Naive thymus-derived CD4-positive, alpha-beta T cell (primary cell): ENCODE data around the gene IFNLR1. TPM values are rescaled to one million over a fixed set of nuclear protein-coding genes. Genes with fewer than 3 reads are reported as not detected.

ENCODE experiments used
- ATAC-seq: fragments of 150-1000 bp; cut with Tn5 transposase; 2 replicates; pipeline ENCODE4 v1.10.0; 2021; ENCODE audit warnings: mild to moderate bottlenecking, moderate library complexity
- CTCF ChIA-PET: fragments of 350-600 bp; sonication (Branson Sonifier 250); formaldehyde crosslinking; loops from one replicate; lab custom pipeline; 2021; ENCODE audit warnings: antibody characterized with exemption; lab: Charles Lee
- POLR2A ChIA-PET: fragments of 350-600 bp; sonication (Branson Sonifier 250); formaldehyde crosslinking; loops from one replicate; lab custom pipeline; 2021; ENCODE audit warnings: antibody characterized with exemption, inconsistent platforms; lab: Charles Lee
- DNase-seq, 9 donors: peaks; one replicate each; pipeline versions ENCODE4 v3.0.0 to v3.0.0-alpha.2; 2020 to 2022; ENCODE audit warnings: mixed read lengths in 1 of 9
- H3K27ac ChIP-seq: one replicate; pipeline ENCODE4 v1.7.0; 2013; ENCODE audit warnings: mild to moderate bottlenecking, low read depth, low read length, moderate library complexity
- H3K27me3 ChIP-seq, 2 donors: one replicate each; pipeline ENCODE4 v1.7.0; 2013; ENCODE audit warnings: low read length in 2 of 2, mild to moderate bottlenecking in 2 of 2, moderate library complexity in 2 of 2; ENCODE audit not compliant: control insufficient read depth in 2 of 2, insufficient read depth in 2 of 2
- H3K36me3 ChIP-seq, 3 experiments: 1 replicate in 2 of 3; 2 replicates in 1 of 3; pipeline ENCODE4 v1.7.0; 2013; ENCODE audit warnings: low read length in 3 of 3, mild to moderate bottlenecking in 3 of 3, moderate library complexity in 1 of 3; ENCODE audit not compliant: insufficient read depth in 3 of 3, control insufficient read depth in 2 of 3
- H3K4me1 ChIP-seq, 2 donors: one replicate each; pipeline ENCODE4 v1.7.0; 2013; ENCODE audit warnings: low read length in 2 of 2, mild to moderate bottlenecking in 2 of 2, moderate library complexity in 1 of 2; ENCODE audit not compliant: control insufficient read depth in 2 of 2, insufficient read depth in 2 of 2
- H3K4me3 ChIP-seq: 2 replicates; pipeline ENCODE4 v1.7.0; 2013; ENCODE audit warnings: mild to moderate bottlenecking, low read length
- H3K9me3 ChIP-seq, 3 experiments: 1 replicate in 2 of 3; 2 replicates in 1 of 3; pipeline ENCODE4 v1.7.0; 2013; ENCODE audit warnings: low read length in 3 of 3; ENCODE audit not compliant: control insufficient read depth in 2 of 3
- H3K27ac Mint-ChIP-seq, 9 donors: one replicate each; pipeline ENCODE4 v1.8.0; 2020 to 2022; ENCODE audit warnings: mixed read lengths in 9 of 9, mild to moderate bottlenecking in 8 of 9, moderate library complexity in 5 of 9, inconsistent platforms in 2 of 9
- H3K27me3 Mint-ChIP-seq, 5 donors: one replicate each; pipeline ENCODE4 v1.8.0; 2021 to 2022; ENCODE audit warnings: mixed read lengths in 5 of 5, mild to moderate bottlenecking in 1 of 5
- H3K36me3 Mint-ChIP-seq, 5 donors: one replicate each; pipeline ENCODE4 v1.8.0; 2020 to 2022; ENCODE audit warnings: mixed read lengths in 5 of 5, mild to moderate bottlenecking in 3 of 5, inconsistent platforms in 1 of 5
- H3K4me1 Mint-ChIP-seq, 7 donors: one replicate each; pipeline ENCODE4 v1.8.0; 2020 to 2022; ENCODE audit warnings: mixed read lengths in 7 of 7, mild to moderate bottlenecking in 3 of 7, inconsistent platforms in 1 of 7
- H3K4me3 Mint-ChIP-seq, 10 donors: one replicate each; pipeline ENCODE4 v1.8.0; 2020 to 2022; ENCODE audit warnings: mild to moderate bottlenecking in 10 of 10, mixed read lengths in 10 of 10, moderate library complexity in 6 of 10, inconsistent platforms in 2 of 10
- H3K9me3 Mint-ChIP-seq, 11 donors: one replicate each; pipeline ENCODE4 v1.8.0; 2020 to 2022; ENCODE audit warnings: mixed read lengths in 11 of 11, mild to moderate bottlenecking in 4 of 11, inconsistent platforms in 1 of 11, moderate library complexity in 1 of 11
- intact Hi-C, 2 donors: fragments of 100-400 bp; cut with micrococcal nuclease; formaldehyde crosslinking; loops; one replicate each; pipeline ENCODE4 v1.15.1; 2023
- polyA plus RNA-seq, 2 donors: library from polyadenylated mRNA; unstranded; fragments of 300-500 nt; fragmentation: Illumina TruSeq; gene quantifications; one replicate each; pipeline ENCODE4 v1.2.3, GENCODE V29; 2021
- total RNA-seq, 6 experiments: library from RNA in 5 of 6; stranded (reverse) in 5 of 6; gene quantifications; 1 replicate in 5 of 6; 2 replicates in 1 of 6; pipeline ENCODE4 v1.2.3 and lab custom pipeline; 2021 to 2026

IFNLR1 gene
- total and polyA plus RNA-seq, 7 experiments from 2014 or later: 0.08 to 3.9 (median 1.5) TPM

DNA sequence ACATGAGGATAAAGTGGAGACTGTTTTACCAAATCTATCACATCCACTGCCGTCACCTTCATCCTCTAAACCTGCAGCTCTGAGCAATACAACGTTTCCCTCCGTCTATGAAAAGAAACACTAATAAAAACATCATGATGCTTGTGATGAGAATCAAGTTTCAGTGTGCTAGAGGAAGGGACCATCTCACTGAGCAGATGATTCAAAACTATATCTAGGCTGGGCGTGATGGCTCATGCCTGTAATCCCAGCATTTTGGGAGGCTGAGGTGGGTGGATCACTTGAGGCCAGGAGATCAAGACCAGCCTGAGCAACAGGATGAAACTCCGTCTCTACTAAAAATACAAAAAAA, 60.4 kb downstream of the IFNLR1 start:
- ChIA-PET POLR2A (no interaction called here), CTCF (interaction anchor here (0.6 kb wide), 1 partner anchor 1941 kb away, joined by 6 read pairs; the partner anchor contains the start of gene TRIM63)
- Mint-ChIP-seq H3K36me3 (peaks cover 0 to 9% (median 0%) of the 10 kb centered on the region in 5 donors), H3K27me3 (peaks cover 0 to 14% (median 0%) of the 10 kb centered on the region in 5 donors), H3K9me3 (peaks cover 0 to 23% (median 9%) of the 10 kb centered on the region in 11 donors), H3K4me3 (no peak overlapping the region), H3K27ac (no peak overlapping the region), H3K4me1 (peaks cover 0 to 2% (median 0%) of the 10 kb centered on the region in 7 donors)
- intact Hi-C loops: no loop called here
- ATAC-seq: no peak
- Histone ChIP-seq H3K36me3 (no peaks in the 10 kb centered on the region), H3K9me3 (peaks cover 0 to 9% (median 0%) of the 10 kb centered on the region in 3 experiments), H3K4me3 (no peak overlapping the region), H3K4me1 (no peaks in the 10 kb centered on the region), H3K27me3 (no peaks in the 10 kb centered on the region), H3K27ac (no peak overlapping the region)
- DNase-seq: no peak

- Histone ChIP-seq H3K4me3 (no peak overlapping the region), H3K4me1 (no peaks in the 10 kb centered on the region), H3K27ac (no peak overlapping the region), H3K27me3 (no peaks in the 10 kb centered on the region), H3K36me3 (no peaks in the 10 kb centered on the region), H3K9me3 (peaks cover 0 to 9% (median 0%) of the 10 kb centered on the region in 3 experiments)
- peaks cover 0 to 20% (median 9%) of the 10 kb centered on the region in 11 donors for H3K9me3 Mint-ChIP-seq
- ChIA-PET POLR2A (no interaction called here), CTCF (interaction anchor here (0.6 kb wide), 1 partner anchor 101 kb away, joined by 3 read pairs; no protein-coding TSS in a partner anchor)
- peaks cover 0 to 9% (median 0%) of the 10 kb centered on the region in 5 donors for H3K36me3 Mint-ChIP-seq
- no peak overlapping the region for H3K27ac Mint-ChIP-seq
- H3K4me3 Mint-ChIP-seq: no peak overlapping the region
- ATAC-seq (no peak), DNase-seq (no peak)
- peaks cover 0 to 9% (median 0%) of the 10 kb centered on the region in 5 donors for H3K27me3 Mint-ChIP-seq
- intact Hi-C loops: no loop called here
- H3K4me1 Mint-ChIP-seq: peaks cover 0 to 2% (median 0%) of the 10 kb centered on the region in 7 donors
Measured at GRCh38 chr1:24126018-24126671, 60.9 kb downstream of the IFNLR1 start.

GRCh38 chr1:24125456-24125855, 61.6 kb downstream of the IFNLR1 start:
- Histone ChIP-seq H3K4me3 (no peak overlapping the region), H3K36me3 (no peaks in the 10 kb centered on the region), H3K27me3 (no peaks in the 10 kb centered on the region), H3K27ac (no peak overlapping the region), H3K4me1 (no peaks in the 10 kb centered on the region), H3K9me3 (peaks cover 0 to 8% (median 0%) of the 10 kb centered on the region in 3 experiments)
- CTCF ChIA-PET: no interaction called here
- Mint-ChIP-seq H3K4me1 (peaks cover 0 to 2% (median 0%) of the 10 kb centered on the region in 7 donors), H3K9me3 (peaks cover 0 to 14% (median 9%) of the 10 kb centered on the region in 11 donors), H3K36me3 (peaks cover 0 to 9% (median 0%) of the 10 kb centered on the region in 5 donors), H3K4me3 (no peak overlapping the region), H3K27ac (no peak overlapping the region), H3K27me3 (peaks cover 0 to 7% (median 0%) of the 10 kb centered on the region in 5 donors)
- DNase-seq (no peak), ATAC-seq (no peak)
- intact Hi-C loops: no loop called here
- POLR2A ChIA-PET: no interaction called here

- ATAC-seq (no peak), DNase-seq (no peak)
- Mint-ChIP-seq H3K27me3 (peaks cover 0 to 6% (median 0%) of the 10 kb centered on the region in 5 donors), H3K4me1 (peaks cover 0 to 2% (median 0%) of the 10 kb centered on the region in 7 donors), H3K27ac (no peak overlapping the region), H3K36me3 (peaks cover 0 to 5% (median 0%) of the 10 kb centered on the region in 5 donors), H3K4me3 (no peak overlapping the region), H3K9me3 (peaks cover 0 to 14% (median 5%) of the 10 kb centered on the region in 11 donors)
- Histone ChIP-seq H3K27me3 (no peaks in the 10 kb centered on the region), H3K9me3 (peaks cover 0 to 3% (median 0%) of the 10 kb centered on the region in 3 experiments), H3K36me3 (no peaks in the 10 kb centered on the region), H3K4me3 (no peak overlapping the region), H3K4me1 (no peaks in the 10 kb centered on the region), H3K27ac (no peak overlapping the region)
- ChIA-PET CTCF (no interaction called here), POLR2A (no interaction called here)
- intact Hi-C loops: no loop called here
Measured at GRCh38 chr1:24124980-24125379, 62.1 kb downstream of the IFNLR1 start.

- no peak for DNase-seq
- H3K9me3 ChIP-seq: no peaks in the 10 kb centered on the region
- POLR2A ChIA-PET: no interaction called here
- intact Hi-C loops: no loop called here
- H3K4me3 ChIP-seq: no peak overlapping the region
- Mint-ChIP-seq H3K4me3 (no peak overlapping the region), H3K27ac (no peak overlapping the region), H3K9me3 (peaks cover 0 to 2% (median 0%) of the 10 kb centered on the region in 11 donors), H3K27me3 (peaks cover 0 to 4% (median 0%) of the 10 kb centered on the region in 5 donors), H3K36me3 (no peaks in the 10 kb centered on the region), H3K4me1 (no peaks in the 10 kb centered on the region)
- no peak for ATAC-seq
- CTCF ChIA-PET: no interaction called here
- H3K4me1 ChIP-seq: no peaks in the 10 kb centered on the region
- no peaks in the 10 kb centered on the region for H3K27me3 ChIP-seq
- no peaks in the 10 kb centered on the region for H3K36me3 ChIP-seq
- no peak overlapping the region for H3K27ac ChIP-seq
Measured at GRCh38 chr1:24123611-24124010, 63.5 kb downstream of the IFNLR1 start.

GRCh38 chr1:24122776-24123175, 64.3 kb downstream of the IFNLR1 start:
- Histone ChIP-seq H3K4me3 (no peak overlapping the region), H3K9me3 (no peaks in the 10 kb centered on the region), H3K4me1 (no peaks in the 10 kb centered on the region), H3K36me3 (no peaks in the 10 kb centered on the region), H3K27me3 (no peaks in the 10 kb centered on the region), H3K27ac (no peak overlapping the region)
- ChIA-PET CTCF (interaction anchor here (0.5 kb wide), 1 partner anchor 1082 kb away, joined by 5 read pairs; no protein-coding TSS in a partner anchor), POLR2A (no interaction called here)
- no peak overlapping the region for H3K4me3 Mint-ChIP-seq
- intact Hi-C loops: no loop called here
- H3K27ac Mint-ChIP-seq: no peak overlapping the region
- no peaks in the 10 kb centered on the region for H3K36me3 Mint-ChIP-seq
- H3K4me1 Mint-ChIP-seq: no peaks in the 10 kb centered on the region
- no peak for DNase-seq
- peaks cover 0 to 7% (median 0%) of the 10 kb centered on the region in 5 donors for H3K27me3 Mint-ChIP-seq
- ATAC-seq: no peak
- H3K9me3 Mint-ChIP-seq: peaks cover 0 to 2% (median 0%) of the 10 kb centered on the region in 11 donors
